ENCODE results near the gene PI4K2B. TPM values are rescaled to one million over a fixed set of nuclear protein-coding genes. Genes with fewer than 3 reads are reported as not detected.
"Not testable (repeated sequence)": the region's sequence is repeated elsewhere in the genome, so short reads cannot be mapped to it uniquely, and the experiment has no call there.

PI4K2B gene
- total and polyA plus RNA-seq, 12 donors = 1.6 to 6.0 (median 2.2) TPM

GRCh38 chr4:25229804-25230203 is 4.0 kb upstream of the PI4K2B start:
- Histone ChIP-seq H3K27ac (no peak overlapping the region), H3K4me1 (peaks cover 0 to 4% (median 0%) of the 10 kb centered on the region in 9 donors), H3K4me3 (no peak overlapping the region), H3K36me3 (no peaks in the 10 kb centered on the region), H3K27me3 (no peaks in the 10 kb centered on the region), H3K9me3 (peaks cover 0 to 58% (median 22%) of the 10 kb centered on the region in 11 donors)
- intact Hi-C loops (cut with DNase I) = loop anchor here in 8 of 10 donors (5.0 to 10.0 kb wide), 6 partner anchors 48 to 145 kb away; partner anchors contain the start of genes SEPSECS (in 4 of the 8), ANAPC4 (in 1 of the 8) and ZCCHC4 (in 1 of the 8)
- no peak for TF ChIP-seq CTCF (IDR thresholded peaks at IDR 0.05)
- DNase-seq = no peak
- ATAC-seq = no peak
- 87 to 93% methylated on average over 6 of the region's 6 CpGs for WGBS, 2 donors

GRCh38 chr4:25233194-25233593 is 639 bp upstream of the PI4K2B start:
- H3K27me3 ChIP-seq = no peaks in the 10 kb centered on the region
- DNase-seq = no peak
- peaks cover 0 to 29% (median 11%) of the 10 kb centered on the region in 11 donors for H3K9me3 ChIP-seq
- TF ChIP-seq CTCF (IDR thresholded peaks at IDR 0.05) = no peak
- peak overlapping the region in 9 of 10 donors; percentile 94 to 98 (median 96) for H3K27ac ChIP-seq
- H3K36me3 ChIP-seq = no peaks in the 10 kb centered on the region
- intact Hi-C loops (cut with DNase I) = loop anchor here in 7 of 10 donors (1.0 to 10.0 kb wide), 6 partner anchors 51 to 142 kb away; partner anchors contain the start of genes SEPSECS (in 5 of the 7), ANAPC4 (in 1 of the 7) and ZCCHC4 (in 1 of the 7)
- peaks cover 0 to 30% (median 15%) of the 10 kb centered on the region in 9 donors for H3K4me1 ChIP-seq
- ATAC-seq = no peak
- peak overlapping the region; percentile 85 to 99 (median 96) for H3K4me3 ChIP-seq

- peak; percentile 26 to 67 (median 50) for TF ChIP-seq CTCF (IDR thresholded peaks at IDR 0.05)
- Histone ChIP-seq H3K36me3 (no peaks in the 10 kb centered on the region), H3K9me3 (peaks cover 0 to 22% (median 11%) of the 10 kb centered on the region in 11 donors), H3K4me1 (peaks cover 0 to 33% (median 15%) of the 10 kb centered on the region in 9 donors), H3K27me3 (no peaks in the 10 kb centered on the region), H3K4me3 (peak overlapping the region; percentile 85 to 99 (median 96)), H3K27ac (peak overlapping the region; percentile 68 to 98 (median 96))
- WGBS, 2 donors = 4 to 5% methylated on average over 46 to 49 of the region's 49 CpGs
- peak; percentile 34 to 62 for DNase-seq
- ATAC-seq = peak; percentile 66 to 82 (median 76)
- intact Hi-C loops (cut with DNase I) = loop anchor here in 7 of 10 donors (2.0 to 10.0 kb wide), 6 partner anchors 52 to 140 kb away; partner anchors contain the start of genes SEPSECS (in 4 of the 7), ZCCHC4 (in 3 of the 7) and ANAPC4 (in 1 of the 7)
Measured at GRCh38 chr4:25234390-25235370, 847 bp downstream of the PI4K2B start.

GRCh38 chr4:25235401-25235800 is 1.6 kb downstream of the PI4K2B start:
- intact Hi-C loops (cut with DNase I) = loop anchor here in 2 of 10 donors (2.0 to 10.0 kb wide), 3 partner anchors 77 to 139 kb away; partner anchors contain the start of genes ZCCHC4 (in 2 of the 2) and ANAPC4 (in 1 of the 2)
- Histone ChIP-seq H3K36me3 (no peaks in the 10 kb centered on the region), H3K4me3 (peak overlapping the region in 9 of 10 donors; percentile 85 to 99 (median 97)), H3K9me3 (peaks cover 0 to 20% (median 11%) of the 10 kb centered on the region in 11 donors), H3K27ac (peak overlapping the region in 6 of 10 donors; percentile 94 to 98 (median 96)), H3K4me1 (peaks cover 0 to 40% (median 15%) of the 10 kb centered on the region in 9 donors), H3K27me3 (no peaks in the 10 kb centered on the region)
- 53 to 72% methylated on average over 6 of the region's 6 CpGs for WGBS, 2 donors
- ATAC-seq (no peak), DNase-seq (no peak)
- no peak for TF ChIP-seq CTCF (IDR thresholded peaks at IDR 0.05)

- H3K4me1 ChIP-seq = peaks cover 0 to 46% (median 15%) of the 10 kb centered on the region in 9 donors
- H3K4me3 ChIP-seq = peak overlapping the region in 1 of 10 donors; percentile 99
- 98 to 100% methylated on average over 2 of the region's 2 CpGs for WGBS, 2 donors
- peak overlapping the region in 1 of 10 donors; percentile 97 for H3K27ac ChIP-seq
- ATAC-seq, H3K27me3 ChIP-seq, H3K36me3 ChIP-seq, DNase-seq: not testable (repeated sequence)
- intact Hi-C loops (cut with DNase I) = loop anchor here in 2 of 10 donors (5.0 to 10.0 kb wide), 2 partner anchors 76 to 139 kb away; partner anchors contain the start of genes ANAPC4 (in 1 of the 2) and ZCCHC4 (in 1 of the 2)
- H3K9me3 ChIP-seq = peaks cover 0 to 20% (median 11%) of the 10 kb centered on the region in 11 donors
Measured at GRCh38 chr4:25236030-25236429, 2.2 kb downstream of the PI4K2B start.
